Breast epithelium (tissue), 4 donors: ENCODE results near the gene GEMIN8. TPM values are rescaled to one million over a fixed set of nuclear protein-coding genes. Genes with fewer than 3 reads are reported as not detected.

Source experiments
- DNase-seq, 2 donors: peaks; one replicate each; pipeline ENCODE4 v3.0.0-alpha.2; 2019; ENCODE audit warnings: low spot score in 2 of 2
- H3K27ac ChIP-seq, 2 donors: fragments of 200-600 bp; sonication (generic) in 1 of 2; one replicate each; pipeline ENCODE4 v1.5.1; 2016 to 2019; ENCODE audit warnings: mild to moderate bottlenecking in 1 of 2
- H3K27me3 ChIP-seq, 2 donors: fragments of 200-600 bp; sonication (generic) in 1 of 2; one replicate each; pipeline versions ENCODE4 v1.5.1 to v1.6.0; 2017 to 2019; ENCODE audit warnings: control low read depth in 1 of 2, mild to moderate bottlenecking in 1 of 2
- H3K36me3 ChIP-seq: fragments of 200-600 bp; one replicate; pipeline ENCODE4 v1.5.1; 2019
- H3K4me1 ChIP-seq, 2 donors: fragments of 200-600 bp; sonication (generic); one replicate each; pipeline ENCODE4 v1.5.1; 2016 to 2019; ENCODE audit warnings: control low read depth in 1 of 2
- H3K4me3 ChIP-seq, 3 donors: fragments of 200-600 bp; sonication (generic); 1 replicate in 2 of 3; 2 replicates in 1 of 3; pipeline ENCODE4 v1.5.1; 2016 to 2019; ENCODE audit warnings: mild to moderate bottlenecking in 3 of 3, moderate library complexity in 2 of 3
- H3K9me3 ChIP-seq, 2 donors: fragments of 200-600 bp; sonication (generic) in 1 of 2; one replicate each; pipeline ENCODE4 v1.5.1; 2016 to 2019; ENCODE audit warnings: control low read depth in 1 of 2
- POLR2A ChIP-seq: fragments of 450-650 bp; IDR thresholded peaks from one replicate; pipeline ENCODE4 v1.6.1; 2016; ENCODE audit warnings: antibody characterized with exemption, mild to moderate bottlenecking, moderate library complexity
- POLR2AphosphoS5 ChIP-seq, 3 donors: sonication (generic); formaldehyde crosslinking; IDR thresholded peaks; one replicate each; pipeline ENCODE4 v1.6.1; 2017; ENCODE audit warnings: antibody characterized with exemption in 3 of 3
- intact Hi-C: fragments of 100-400 bp; cut with DNase I; formaldehyde crosslinking; loops from one replicate; pipeline ENCODE4 v1.15.1; 2023; ENCODE audit warnings: low total_unique reads
- total RNA-seq, 3 donors: library from RNA; depleted of rRNA; stranded (reverse); fragments of >200 nt; gene quantifications; one replicate each; pipeline ENCODE4 v1.1.0, GENCODE V29; 2016
- TF ChIP-seq, protein P1 (sequence below), 3 donors: fragments of 450-650 bp; IDR thresholded peaks; one replicate each; pipeline ENCODE4 v1.5.1; 2016 to 2017; ENCODE audit warnings: antibody characterized with exemption in 3 of 3, mild to moderate bottlenecking in 3 of 3, moderate library complexity in 3 of 3

The GEMIN8 gene
- total RNA-seq, 3 donors from 2014 or later = 23.8 to 38.6 (median 26.9) TPM

GRCh38 chrX:14043209-14043608, 13.5 kb upstream of the GEMIN8 start:
- Histone ChIP-seq H3K27ac (no peak overlapping the region), H3K4me1 (no peaks in the 10 kb centered on the region), H3K27me3 (peaks cover 0 to 40% of the 10 kb centered on the region in 2 donors), H3K4me3 (no peak overlapping the region), H3K9me3 (no peaks in the 10 kb centered on the region), H3K36me3 (no peaks in the 10 kb centered on the region)
- intact Hi-C loops = no loop called here
- no peak for DNase-seq
- no peak for TF ChIP-seq POLR2AphosphoS5 (IDR thresholded peaks at IDR 0.05)
- TF ChIP-seq, protein P1, sequence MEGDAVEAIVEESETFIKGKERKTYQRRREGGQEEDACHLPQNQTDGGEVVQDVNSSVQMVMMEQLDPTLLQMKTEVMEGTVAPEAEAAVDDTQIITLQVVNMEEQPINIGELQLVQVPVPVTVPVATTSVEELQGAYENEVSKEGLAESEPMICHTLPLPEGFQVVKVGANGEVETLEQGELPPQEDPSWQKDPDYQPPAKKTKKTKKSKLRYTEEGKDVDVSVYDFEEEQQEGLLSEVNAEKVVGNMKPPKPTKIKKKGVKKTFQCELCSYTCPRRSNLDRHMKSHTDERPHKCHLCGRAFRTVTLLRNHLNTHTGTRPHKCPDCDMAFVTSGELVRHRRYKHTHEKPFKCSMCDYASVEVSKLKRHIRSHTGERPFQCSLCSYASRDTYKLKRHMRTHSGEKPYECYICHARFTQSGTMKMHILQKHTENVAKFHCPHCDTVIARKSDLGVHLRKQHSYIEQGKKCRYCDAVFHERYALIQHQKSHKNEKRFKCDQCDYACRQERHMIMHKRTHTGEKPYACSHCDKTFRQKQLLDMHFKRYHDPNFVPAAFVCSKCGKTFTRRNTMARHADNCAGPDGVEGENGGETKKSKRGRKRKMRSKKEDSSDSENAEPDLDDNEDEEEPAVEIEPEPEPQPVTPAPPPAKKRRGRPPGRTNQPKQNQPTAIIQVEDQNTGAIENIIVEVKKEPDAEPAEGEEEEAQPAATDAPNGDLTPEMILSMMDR (IDR thresholded peaks at IDR 0.05) = no peak
- no peak for TF ChIP-seq POLR2A

DNA sequence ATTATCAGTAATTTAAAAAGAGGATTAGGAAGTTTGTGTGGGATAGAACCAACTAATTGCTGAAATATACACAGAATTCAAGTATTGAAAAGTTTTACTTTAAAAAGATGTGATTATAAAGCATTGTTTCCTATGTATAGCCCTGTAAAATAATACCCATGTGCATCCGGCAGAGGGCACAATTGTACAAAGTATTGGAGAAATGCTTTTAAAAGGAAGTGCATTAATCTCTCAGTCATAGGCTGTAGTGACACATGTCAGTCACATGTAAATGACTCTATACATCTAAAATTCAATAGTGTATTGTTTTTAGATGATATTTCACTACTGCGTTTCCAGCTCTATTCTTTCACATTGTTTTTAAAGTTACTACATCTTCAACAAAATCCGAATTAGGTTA, 9.7 kb upstream of the GEMIN8 start:
- Histone ChIP-seq H3K4me3 (no peak overlapping the region), H3K27me3 (peaks cover 0 to 29% of the 10 kb centered on the region in 2 donors), H3K4me1 (no peaks in the 10 kb centered on the region), H3K27ac (no peak overlapping the region), H3K9me3 (no peaks in the 10 kb centered on the region), H3K36me3 (no peaks in the 10 kb centered on the region)
- no peak for DNase-seq
- no peak for TF ChIP-seq POLR2A
- TF ChIP-seq, protein P1 (IDR thresholded peaks at IDR 0.05) = peak; percentile 30 to 72 (median 49)
- intact Hi-C loops = loop anchor here (10.0 kb wide), 1 partner anchor 285 kb away; no protein-coding TSS in a partner anchor

DNA sequence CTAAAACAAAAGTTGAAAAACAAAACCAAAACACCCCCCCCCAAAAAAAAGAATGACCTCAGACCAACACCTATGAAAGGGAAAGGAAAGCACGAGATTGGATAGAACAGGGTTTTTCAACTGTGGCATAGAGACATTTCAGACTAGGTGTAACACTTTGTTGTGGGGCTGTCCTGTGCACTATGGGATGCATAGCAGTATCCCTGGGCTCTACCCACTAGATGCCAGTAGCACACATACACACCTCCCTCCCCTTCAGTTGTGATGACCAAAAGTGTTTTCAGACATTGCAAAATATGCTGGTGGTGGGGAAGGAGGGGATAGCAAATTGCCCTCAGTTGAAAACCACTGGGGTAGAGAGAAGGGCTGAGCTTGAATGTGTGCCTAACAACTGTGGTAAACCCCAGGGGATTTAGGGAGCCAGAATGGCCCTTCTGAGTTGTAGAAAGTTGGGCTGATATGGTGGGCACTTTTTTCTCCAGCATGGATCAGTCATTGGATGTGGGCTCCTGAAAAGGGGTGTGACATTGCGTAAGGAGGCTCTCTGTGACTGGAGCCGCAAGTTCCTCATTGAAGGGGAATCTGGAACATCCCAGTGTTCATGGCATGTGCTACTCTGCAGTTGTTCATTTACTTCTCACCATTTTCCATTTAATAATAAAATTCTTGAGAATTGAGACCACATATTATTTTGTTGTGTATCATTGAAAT, 8.8 kb upstream of the GEMIN8 start:
- no peak overlapping the region for H3K4me3 ChIP-seq
- H3K9me3 ChIP-seq = no peaks in the 10 kb centered on the region
- TF ChIP-seq, protein P1 (IDR thresholded peaks at IDR 0.05) = no peak
- no peak for TF ChIP-seq POLR2AphosphoS5 (IDR thresholded peaks at IDR 0.05)
- TF ChIP-seq POLR2A = no peak
- H3K4me1 ChIP-seq = no peaks in the 10 kb centered on the region
- no peaks in the 10 kb centered on the region for H3K36me3 ChIP-seq
- DNase-seq = no peak
- no peak overlapping the region for H3K27ac ChIP-seq
- peaks cover 0 to 34% of the 10 kb centered on the region in 2 donors for H3K27me3 ChIP-seq
- intact Hi-C loops = loop anchor here (10.0 kb wide), 1 partner anchor 284 kb away; no protein-coding TSS in a partner anchor

GRCh38 chrX:14032406-14032805, 2.7 kb upstream of the GEMIN8 start:
- H3K9me3 ChIP-seq = no peaks in the 10 kb centered on the region
- peaks cover 0 to 9% of the 10 kb centered on the region in 2 donors for H3K27me3 ChIP-seq
- H3K27ac ChIP-seq = peak overlapping the region in 1 of 2 donors; percentile 6
- H3K4me3 ChIP-seq = no peak overlapping the region
- H3K4me1 ChIP-seq = no peaks in the 10 kb centered on the region
- no peaks in the 10 kb centered on the region for H3K36me3 ChIP-seq
- intact Hi-C loops = loop anchor here (10.0 kb wide), 1 partner anchor 278 kb away; no protein-coding TSS in a partner anchor
- TF ChIP-seq POLR2A (no peak), POLR2AphosphoS5 (IDR thresholded peaks at IDR 0.05) (no peak)
- TF ChIP-seq, protein P1 (IDR thresholded peaks at IDR 0.05) = peak; percentile 48 to 77 (median 57)
- no peak for DNase-seq

DNA sequence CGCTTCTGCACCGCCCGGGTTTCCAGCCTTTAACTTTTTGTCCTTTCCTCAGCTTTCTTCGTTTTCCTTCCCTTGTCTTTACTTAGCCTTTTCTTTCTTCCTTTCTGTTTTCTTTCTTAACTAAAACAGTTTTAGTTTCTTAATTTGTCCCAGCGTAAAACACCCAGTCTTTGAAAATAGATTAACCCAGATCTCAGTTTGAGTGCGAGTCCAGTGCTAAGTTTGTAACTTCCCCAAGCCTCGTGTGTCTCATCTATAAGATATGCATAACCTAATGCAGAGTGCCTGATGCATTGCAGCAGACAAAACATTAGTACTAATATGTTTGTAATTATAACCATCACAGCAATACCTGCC, 460 bp upstream of the GEMIN8 start:
- peak overlapping the region; percentile 85 to 87 for H3K27ac ChIP-seq
- no peak for DNase-seq
- peak overlapping the region; percentile 53 to 87 (median 77) for H3K4me3 ChIP-seq
- intact Hi-C loops = loop anchor here (10.0 kb wide), 1 partner anchor 275 kb away; no protein-coding TSS in a partner anchor
- TF ChIP-seq, protein P1 (IDR thresholded peaks at IDR 0.05) = no peak
- TF ChIP-seq POLR2A = no peak
- no peak for TF ChIP-seq POLR2AphosphoS5 (IDR thresholded peaks at IDR 0.05)
- no peaks in the 10 kb centered on the region for H3K9me3 ChIP-seq
- no peaks in the 10 kb centered on the region for H3K36me3 ChIP-seq
- peaks cover 0 to 9% of the 10 kb centered on the region in 2 donors for H3K27me3 ChIP-seq
- H3K4me1 ChIP-seq = no peaks in the 10 kb centered on the region
